Measurements from ENCODE around the gene LGR5. TPM values are rescaled to one million over a fixed set of nuclear protein-coding genes. Genes with fewer than 3 reads are reported as not detected.
"Not testable (repeated sequence)": the region's sequence is repeated elsewhere in the genome, so short reads cannot be mapped to it uniquely, and the experiment has no call there.

LGR5 gene
- total RNA-seq, 1 donor from 2014 or later = 2.7 TPM

DNA sequence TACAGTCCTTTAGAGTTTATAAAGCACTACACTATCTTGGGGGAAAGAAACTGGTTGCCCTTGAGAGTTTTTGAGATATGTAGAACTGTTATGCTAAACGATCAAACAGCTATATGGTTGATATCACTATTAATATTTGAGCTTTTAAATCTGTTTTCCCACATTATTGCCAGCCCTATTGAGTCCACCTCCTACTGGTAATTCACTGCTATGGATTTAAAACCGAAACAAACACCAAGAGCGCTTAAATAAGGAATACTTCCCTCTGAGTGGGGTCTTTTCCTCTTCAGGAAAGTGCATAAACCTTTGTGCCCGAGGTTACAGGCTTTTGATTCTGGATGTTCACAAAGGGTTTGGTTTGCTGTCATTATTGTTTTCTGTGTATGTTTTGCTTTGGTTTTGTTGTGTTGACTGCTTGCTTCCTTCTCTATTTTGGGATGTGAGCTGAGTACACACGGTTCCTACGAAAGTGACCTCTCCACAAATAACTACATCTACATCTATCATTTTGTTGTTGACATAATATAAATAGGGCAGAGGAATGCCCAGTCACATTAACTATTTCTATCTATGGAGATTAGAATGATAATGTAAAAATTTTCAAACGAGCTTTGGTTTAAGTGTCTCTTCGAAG lies 44.8 kb downstream of the LGR5 start:
- Histone ChIP-seq H3K4me3 (no peak overlapping the region), H3K27ac (no peak overlapping the region), H3K27me3 (no peaks in the 10 kb centered on the region), H3K4me1 (no peaks in the 10 kb centered on the region), H3K9me3 (no peaks in the 10 kb centered on the region), H3K36me3 (no peaks in the 10 kb centered on the region)
- TF ChIP-seq CTCF (IDR thresholded peaks at IDR 0.05) (no peak), POLR2AphosphoS5 (IDR thresholded peaks at IDR 0.05; ENCODE audit: insufficient read depth in 1 of 2, low read depth in 1 of 2) (no peak), POLR2A (IDR thresholded peaks at IDR 0.05) (no peak)
- no peak for DNase-seq (ENCODE audit: extremely low spot score in 2 of 2)
- intact Hi-C loops (cut with DNase I) = no loop called here

DNA sequence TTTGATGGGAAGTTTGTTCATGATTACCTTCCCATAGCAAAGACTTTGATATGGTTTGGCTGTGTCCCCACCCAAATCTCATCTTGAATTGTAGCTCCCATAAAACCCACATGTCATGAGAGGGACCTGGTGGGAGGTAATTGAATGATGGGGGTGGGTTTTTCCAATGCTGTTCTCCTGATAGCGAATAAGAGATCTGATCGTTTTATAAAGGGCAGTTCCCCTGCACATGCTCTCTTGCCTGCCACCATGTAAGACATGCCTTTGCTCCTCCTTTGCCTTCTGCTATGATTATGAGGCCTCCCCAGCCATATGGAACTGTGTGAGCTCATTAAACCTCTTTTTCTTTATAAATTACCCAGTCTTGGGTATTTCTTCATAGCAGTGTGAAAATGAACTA lies 51.2 kb downstream of the LGR5 start:
- H3K4me3 ChIP-seq; H3K27ac ChIP-seq; intact Hi-C loops (cut with DNase I); H3K36me3 ChIP-seq; H3K27me3 ChIP-seq; H3K9me3 ChIP-seq; DNase-seq (ENCODE audit: extremely low spot score in 2 of 2); H3K4me1 ChIP-seq: not testable (repeated sequence)

GRCh38 chr12:71492604-71493003 lies 53.0 kb downstream of the LGR5 start:
- no peak for TF ChIP-seq CTCF (IDR thresholded peaks at IDR 0.05)
- no peak for TF ChIP-seq POLR2A (IDR thresholded peaks at IDR 0.05)
- no peak for TF ChIP-seq POLR2AphosphoS5 (IDR thresholded peaks at IDR 0.05; ENCODE audit: insufficient read depth in 1 of 2, low read depth in 1 of 2)
- intact Hi-C loops (cut with DNase I) = no loop called here

GRCh38 chr12:71499834-71500233 lies 60.2 kb downstream of the LGR5 start:
- Histone ChIP-seq H3K27ac (no peak overlapping the region), H3K27me3 (no peaks in the 10 kb centered on the region), H3K9me3 (no peaks in the 10 kb centered on the region), H3K4me1 (no peaks in the 10 kb centered on the region), H3K36me3 (no peaks in the 10 kb centered on the region), H3K4me3 (no peak overlapping the region)
- TF ChIP-seq POLR2AphosphoS5 (IDR thresholded peaks at IDR 0.05; ENCODE audit: insufficient read depth in 1 of 2, low read depth in 1 of 2) = no peak
- no peak for TF ChIP-seq CTCF (IDR thresholded peaks at IDR 0.05)
- intact Hi-C loops (cut with DNase I) = no loop called here
- DNase-seq (ENCODE audit: extremely low spot score in 2 of 2) = no peak

More at GRCh38 chr12:71492604-71493003, 53.0 kb downstream of the LGR5 start:
- Histone ChIP-seq H3K27ac (no peak overlapping the region), H3K36me3 (no peaks in the 10 kb centered on the region), H3K4me1 (no peaks in the 10 kb centered on the region), H3K4me3 (no peak overlapping the region), H3K27me3 (no peaks in the 10 kb centered on the region), H3K9me3 (no peaks in the 10 kb centered on the region)
- no peak for DNase-seq (ENCODE audit: extremely low spot score in 2 of 2)

DNA sequence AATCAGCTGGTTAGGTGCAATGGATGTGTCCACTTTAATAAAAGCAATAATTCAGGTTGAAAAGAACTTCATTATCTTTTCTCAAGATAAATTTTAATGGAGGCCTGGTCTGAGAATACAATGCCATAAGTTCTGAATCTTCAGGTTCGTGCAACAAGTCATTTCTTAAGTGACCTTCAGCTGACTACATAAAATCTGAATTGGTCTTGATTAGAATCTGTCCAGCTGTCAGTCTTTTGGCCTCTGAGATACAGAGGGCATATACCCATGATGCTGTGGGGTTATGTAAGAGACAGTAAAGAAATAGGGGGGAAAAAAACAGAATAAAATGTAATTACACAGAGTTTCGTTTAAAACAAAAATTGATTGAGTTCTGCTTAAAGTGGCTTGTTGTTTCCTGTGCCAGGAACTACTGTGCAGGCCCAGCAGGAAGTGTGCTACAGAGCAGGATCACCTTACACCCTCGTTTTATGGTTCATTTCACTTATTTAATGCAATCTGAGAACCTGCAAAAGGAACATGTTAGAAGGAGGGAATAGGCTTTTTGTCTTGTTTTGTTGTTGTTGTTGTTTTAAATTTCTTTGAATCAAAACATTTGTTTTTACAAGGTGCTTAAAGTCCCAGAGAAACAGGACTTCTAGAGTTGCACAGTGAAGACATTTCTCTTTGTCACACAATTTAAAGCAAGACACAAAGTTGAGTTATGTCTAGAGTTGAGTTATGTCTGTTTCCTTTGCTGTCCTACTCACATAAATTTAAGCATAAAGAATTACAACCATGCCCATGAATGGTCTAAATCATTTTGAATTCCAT lies 64.2 kb downstream of the LGR5 start:
- TF ChIP-seq POLR2AphosphoS5 (IDR thresholded peaks at IDR 0.05; ENCODE audit: insufficient read depth in 1 of 2, low read depth in 1 of 2) = no peak
- no peak for TF ChIP-seq POLR2A (IDR thresholded peaks at IDR 0.05)
- no peak for TF ChIP-seq CTCF (IDR thresholded peaks at IDR 0.05)
- DNase-seq (ENCODE audit: extremely low spot score in 2 of 2) = no peak
- H3K4me3 ChIP-seq = no peak overlapping the region
- no peaks in the 10 kb centered on the region for H3K36me3 ChIP-seq
- no peak overlapping the region for H3K27ac ChIP-seq
- H3K27me3 ChIP-seq = no peaks in the 10 kb centered on the region
- intact Hi-C loops (cut with DNase I) = no loop called here
- H3K9me3 ChIP-seq = no peaks in the 10 kb centered on the region
- H3K4me1 ChIP-seq = no peaks in the 10 kb centered on the region

Data from vagina (tissue), 2 donors.